CD14-positive monocyte (primary cell): ENCODE results near the gene GREB1. TPM values are rescaled to one million over a fixed set of nuclear protein-coding genes. Genes with fewer than 3 reads are reported as not detected.

Source experiments
- DNase-seq, 3 donors: peaks; one replicate each; pipeline ENCODE4 v3.0.0-alpha.2; 2011 to 2022
- H2AFZ ChIP-seq: 2 replicates; pipeline ENCODE4 v1.6.0; 2012; ENCODE audit warnings: mild to moderate bottlenecking, low read depth, low read length, inconsistent platforms; ENCODE audit not compliant: insufficient read depth, poor library complexity, severe bottlenecking
- H3K27ac ChIP-seq, 2 donors: 1 replicate in 1 of 2; 2 replicates in 1 of 2; pipeline ENCODE4 v1.5.1; 2012 to 2013; ENCODE audit warnings: low read length in 2 of 2, control low read depth in 1 of 2, inconsistent platforms in 1 of 2, low read depth in 1 of 2, mild to moderate bottlenecking in 1 of 2
- H3K27me3 ChIP-seq, 2 donors: one replicate each; pipeline versions ENCODE4 v1.6.0 to v1.6.1; 2011 to 2013; ENCODE audit warnings: low read length in 2 of 2; ENCODE audit not compliant: control insufficient read depth in 2 of 2, insufficient read depth in 2 of 2
- H3K36me3 ChIP-seq, 2 donors: replicated peaks in 1 of 2; 1 replicate in 1 of 2; 2 replicates in 1 of 2; pipeline versions ENCODE4 v1.5.1 to v1.6.1; 2012 to 2013; ENCODE audit warnings: low read length in 2 of 2, control low read depth in 1 of 2, inconsistent platforms in 1 of 2, mild to moderate bottlenecking in 1 of 2; ENCODE audit not compliant: insufficient read depth in 2 of 2, control insufficient read depth in 1 of 2
- H3K4me1 ChIP-seq, 2 donors: 1 replicate in 1 of 2; 2 replicates in 1 of 2; pipeline versions ENCODE4 v1.5.1 to v1.6.1; 2012 to 2013; ENCODE audit warnings: low read length in 2 of 2, control low read depth in 1 of 2, inconsistent platforms in 1 of 2, mild to moderate bottlenecking in 1 of 2, moderate library complexity in 1 of 2; ENCODE audit not compliant: insufficient read depth in 2 of 2, control insufficient read depth in 1 of 2
- H3K4me2 ChIP-seq: replicated peaks from 2 replicates; pipeline ENCODE3; 2012; ENCODE audit warnings: low read length, moderate library complexity, mild to moderate bottlenecking; ENCODE audit not compliant: poor library complexity, severe bottlenecking; ENCODE audit errors: extremely low read depth
- H3K4me3 ChIP-seq, 3 experiments: fragments of 200-600 bp in 1 of 3; sonication (generic) in 1 of 3; replicated peaks in 1 of 3; 1 replicate in 2 of 3; 2 replicates in 1 of 3; pipeline ENCODE4 v1.5.1; 2011 to 2013; ENCODE audit warnings: low read length in 3 of 3, mild to moderate bottlenecking in 3 of 3, control low read depth in 2 of 3, low read depth in 2 of 3, inconsistent platforms in 1 of 3, moderate library complexity in 1 of 3
- H3K79me2 ChIP-seq: 2 replicates; pipeline ENCODE4 v1.6.0; 2012; ENCODE audit warnings: mild to moderate bottlenecking, control low read depth, inconsistent platforms, low read length, moderate library complexity; ENCODE audit not compliant: insufficient read depth
- H3K9ac ChIP-seq: 2 replicates; pipeline ENCODE4 v1.6.0; 2017; ENCODE audit warnings: low read length, mild to moderate bottlenecking; ENCODE audit not compliant: insufficient read depth, poor library complexity, severe bottlenecking
- H3K9me3 ChIP-seq, 2 donors: replicated peaks in 1 of 2; 1 replicate in 1 of 2; 2 replicates in 1 of 2; pipeline versions ENCODE4 v1.5.1 to v1.6.1; 2012 to 2013; ENCODE audit warnings: low read length in 2 of 2, control low read depth in 1 of 2; ENCODE audit not compliant: control insufficient read depth in 1 of 2, insufficient read depth in 1 of 2
- H4K20me1 ChIP-seq: 2 replicates; pipeline ENCODE4 v1.6.0; 2012; ENCODE audit warnings: mild to moderate bottlenecking, low read length, control low read depth, moderate library complexity; ENCODE audit not compliant: insufficient read depth
- H3K27ac Mint-ChIP-seq, 7 donors: one replicate each; pipeline ENCODE4 v1.8.0; 2020; ENCODE audit warnings: mild to moderate bottlenecking in 7 of 7, mixed read lengths in 7 of 7, moderate library complexity in 6 of 7, inconsistent platforms in 2 of 7
- H3K27me3 Mint-ChIP-seq, 3 donors: one replicate each; pipeline ENCODE4 v1.8.0; 2021 to 2022; ENCODE audit warnings: low read depth in 3 of 3, mild to moderate bottlenecking in 3 of 3, mixed read lengths in 3 of 3, moderate library complexity in 3 of 3, inconsistent platforms in 1 of 3
- H3K36me3 Mint-ChIP-seq, 2 donors: one replicate each; pipeline ENCODE4 v1.8.0; 2020; ENCODE audit warnings: mixed read lengths in 2 of 2, inconsistent platforms in 1 of 2, mild to moderate bottlenecking in 1 of 2
- H3K4me1 Mint-ChIP-seq: one replicate; pipeline ENCODE4 v1.8.0; 2020; ENCODE audit warnings: mild to moderate bottlenecking, mixed read lengths
- H3K4me3 Mint-ChIP-seq, 2 donors: one replicate each; pipeline ENCODE4 v1.8.0; 2020; ENCODE audit warnings: mild to moderate bottlenecking in 2 of 2, mixed read lengths in 2 of 2, moderate library complexity in 1 of 2
- H3K9me3 Mint-ChIP-seq, 7 donors: one replicate each; pipeline ENCODE4 v1.8.0; 2020 to 2022; ENCODE audit warnings: mixed read lengths in 7 of 7, mild to moderate bottlenecking in 6 of 7, moderate library complexity in 6 of 7, inconsistent platforms in 2 of 7
- WGBS: methylation state at CpG from one replicate; pipeline ENCODE4 v1.1.5; 2013; ENCODE audit warnings: missing lambda C conversion rate; ENCODE audit not compliant: insufficient coverage; 5-methylcytosine and 5-hydroxymethylcytosine counted together
- intact Hi-C, 2 donors: fragments of 100-400 bp; cut with micrococcal nuclease; formaldehyde crosslinking; loops; one replicate each; pipeline versions ENCODE4 v1.15.0 to v1.15.1; 2023
- polyA plus RNA-seq, 3 donors: library from polyadenylated mRNA; depleted of rRNA in 1 of 3; unstranded in 2 of 3; stranded (reverse) in 1 of 3; fragments of 300-500 nt in 2 of 3; fragments of >200 nt in 1 of 3; fragmentation: Illumina TruSeq in 2 of 3; gene quantifications; 1 replicate in 2 of 3; 2 replicates in 1 of 3; pipeline ENCODE4 v1.2.3, GENCODE V29; 2012 to 2021
- TF ChIP-seq, protein P1 (sequence below): fragments of 200-600 bp; IDR thresholded peaks from one replicate; pipeline ENCODE4 v1.8.0; 2022; ENCODE audit warnings: antibody characterized with exemption, mild to moderate bottlenecking

The GREB1 gene
- polyA plus RNA-seq, 3 donors: not detected

DNA sequence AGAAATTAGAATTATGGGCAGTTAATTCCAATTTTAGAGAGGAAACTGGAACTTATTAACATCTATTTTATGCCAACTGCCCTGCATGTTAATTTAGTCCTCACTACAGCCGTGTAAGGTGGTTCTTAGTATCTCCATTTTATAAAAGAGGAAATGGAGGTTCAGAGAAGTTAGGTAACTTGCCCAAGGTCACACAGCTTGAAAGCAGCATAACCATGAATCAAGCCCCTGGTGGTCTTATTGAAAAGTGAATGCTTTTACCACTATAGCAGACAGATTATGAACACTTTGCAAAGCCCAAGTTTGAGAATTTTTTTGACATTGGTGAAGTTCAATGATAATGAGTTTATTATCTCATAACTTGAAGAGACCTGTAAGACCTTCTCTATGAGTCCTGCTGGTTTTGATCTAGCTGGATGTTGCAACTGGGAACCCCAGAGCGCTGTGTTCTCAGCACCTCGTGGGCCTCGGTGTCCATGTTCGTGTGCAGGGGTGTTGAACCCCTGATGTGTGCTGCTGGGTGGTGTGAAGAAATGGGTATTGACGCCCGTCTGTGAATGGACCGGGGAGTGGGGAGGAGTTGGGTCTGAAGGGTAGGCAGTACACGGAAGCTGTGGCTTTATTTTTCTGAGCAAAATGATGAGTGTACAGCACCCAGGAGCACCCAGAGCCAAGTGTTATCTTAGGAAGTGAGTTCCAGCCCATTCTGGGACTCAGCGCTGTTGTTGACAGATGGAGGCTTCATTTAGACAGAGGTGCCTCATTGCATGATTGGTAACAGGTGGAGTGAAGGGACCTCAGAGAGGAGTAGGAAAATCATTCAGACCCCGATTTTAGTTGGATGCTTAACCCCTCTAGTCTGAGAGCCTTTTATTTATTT is 9.7 kb downstream of the GREB1 start:
- Mint-ChIP-seq H3K36me3 (no peaks in the 10 kb centered on the region), H3K27me3 (peaks cover 9 to 45% (median 27%) of the 10 kb centered on the region in 3 donors), H3K9me3 (peaks cover 0 to under 1% (median 0%) of the 10 kb centered on the region in 7 donors), H3K27ac (no peak overlapping the region), H3K4me3 (no peak overlapping the region), H3K4me1 (no peaks in the 10 kb centered on the region)
- no peak overlapping the region for H3K9ac ChIP-seq
- H3K27me3 ChIP-seq: peaks cover 0 to 7% of the 10 kb centered on the region in 2 donors
- no peaks in the 10 kb centered on the region for H3K79me2 ChIP-seq
- no peaks in the 10 kb centered on the region for H3K9me3 ChIP-seq
- no peak overlapping the region for H3K4me3 ChIP-seq
- no peak overlapping the region for H3K27ac ChIP-seq
- H2AFZ ChIP-seq: no peak overlapping the region
- H3K4me1 ChIP-seq: no peaks in the 10 kb centered on the region
- 94% methylated on average over 8 of the region's 11 CpGs for WGBS
- H4K20me1 ChIP-seq: no peaks in the 10 kb centered on the region
- intact Hi-C loops: no loop called here
- no peaks in the 10 kb centered on the region for H3K36me3 ChIP-seq
- H3K4me2 ChIP-seq: no peak overlapping the region
- TF ChIP-seq, protein P1, sequence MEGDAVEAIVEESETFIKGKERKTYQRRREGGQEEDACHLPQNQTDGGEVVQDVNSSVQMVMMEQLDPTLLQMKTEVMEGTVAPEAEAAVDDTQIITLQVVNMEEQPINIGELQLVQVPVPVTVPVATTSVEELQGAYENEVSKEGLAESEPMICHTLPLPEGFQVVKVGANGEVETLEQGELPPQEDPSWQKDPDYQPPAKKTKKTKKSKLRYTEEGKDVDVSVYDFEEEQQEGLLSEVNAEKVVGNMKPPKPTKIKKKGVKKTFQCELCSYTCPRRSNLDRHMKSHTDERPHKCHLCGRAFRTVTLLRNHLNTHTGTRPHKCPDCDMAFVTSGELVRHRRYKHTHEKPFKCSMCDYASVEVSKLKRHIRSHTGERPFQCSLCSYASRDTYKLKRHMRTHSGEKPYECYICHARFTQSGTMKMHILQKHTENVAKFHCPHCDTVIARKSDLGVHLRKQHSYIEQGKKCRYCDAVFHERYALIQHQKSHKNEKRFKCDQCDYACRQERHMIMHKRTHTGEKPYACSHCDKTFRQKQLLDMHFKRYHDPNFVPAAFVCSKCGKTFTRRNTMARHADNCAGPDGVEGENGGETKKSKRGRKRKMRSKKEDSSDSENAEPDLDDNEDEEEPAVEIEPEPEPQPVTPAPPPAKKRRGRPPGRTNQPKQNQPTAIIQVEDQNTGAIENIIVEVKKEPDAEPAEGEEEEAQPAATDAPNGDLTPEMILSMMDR: no peak
- no peak for DNase-seq

- Histone ChIP-seq H3K9ac (no peak overlapping the region), H2AFZ (no peak overlapping the region), H3K36me3 (no peaks in the 10 kb centered on the region), H3K4me2 (no peak overlapping the region), H3K79me2 (no peaks in the 10 kb centered on the region), H4K20me1 (no peaks in the 10 kb centered on the region), H3K27ac (no peak overlapping the region), H3K27me3 (peaks cover 0 to 11% of the 10 kb centered on the region in 2 donors), H3K4me1 (no peaks in the 10 kb centered on the region), H3K4me3 (no peak overlapping the region), H3K9me3 (no peaks in the 10 kb centered on the region)
- intact Hi-C loops: no loop called here
- Mint-ChIP-seq H3K4me1 (no peaks in the 10 kb centered on the region), H3K27ac (no peak overlapping the region), H3K4me3 (no peak overlapping the region), H3K9me3 (peaks cover 0 to 3% (median 0%) of the 10 kb centered on the region in 7 donors), H3K36me3 (no peaks in the 10 kb centered on the region), H3K27me3 (peaks cover 8 to 37% (median 32%) of the 10 kb centered on the region in 3 donors)
- DNase-seq: no peak
- TF ChIP-seq, protein P1: no peak
- no CpG with 5 or more reads among the region's 6 CpGs for WGBS
These were observed 12.2 kb downstream of the GREB1 start for GRCh38 chr2:11546072-11546471.
